Esophagus muscularis mucosa (tissue), 3 donors: Measurements from ENCODE around the gene CCDC194.

Source experiments
- POLR2A ChIP-seq: fragments of 450-650 bp; IDR thresholded peaks from one replicate; pipeline ENCODE4 v1.6.1; 2017; ENCODE audit warnings: antibody characterized with exemption, moderate library complexity, mild to moderate bottlenecking, low read depth
- TF ChIP-seq, protein P1 (sequence below), 3 experiments: fragments of 200-600 bp in 2 of 3; fragments of 450-650 bp in 1 of 3; sonication (generic) in 2 of 3; IDR thresholded peaks; one replicate each; pipeline ENCODE4 v1.5.1; 2017 to 2019; ENCODE audit warnings: antibody characterized with exemption in 3 of 3, mild to moderate bottlenecking in 2 of 3, moderate library complexity in 1 of 3

- TF ChIP-seq POLR2A: no peak
- TF ChIP-seq, protein P1, sequence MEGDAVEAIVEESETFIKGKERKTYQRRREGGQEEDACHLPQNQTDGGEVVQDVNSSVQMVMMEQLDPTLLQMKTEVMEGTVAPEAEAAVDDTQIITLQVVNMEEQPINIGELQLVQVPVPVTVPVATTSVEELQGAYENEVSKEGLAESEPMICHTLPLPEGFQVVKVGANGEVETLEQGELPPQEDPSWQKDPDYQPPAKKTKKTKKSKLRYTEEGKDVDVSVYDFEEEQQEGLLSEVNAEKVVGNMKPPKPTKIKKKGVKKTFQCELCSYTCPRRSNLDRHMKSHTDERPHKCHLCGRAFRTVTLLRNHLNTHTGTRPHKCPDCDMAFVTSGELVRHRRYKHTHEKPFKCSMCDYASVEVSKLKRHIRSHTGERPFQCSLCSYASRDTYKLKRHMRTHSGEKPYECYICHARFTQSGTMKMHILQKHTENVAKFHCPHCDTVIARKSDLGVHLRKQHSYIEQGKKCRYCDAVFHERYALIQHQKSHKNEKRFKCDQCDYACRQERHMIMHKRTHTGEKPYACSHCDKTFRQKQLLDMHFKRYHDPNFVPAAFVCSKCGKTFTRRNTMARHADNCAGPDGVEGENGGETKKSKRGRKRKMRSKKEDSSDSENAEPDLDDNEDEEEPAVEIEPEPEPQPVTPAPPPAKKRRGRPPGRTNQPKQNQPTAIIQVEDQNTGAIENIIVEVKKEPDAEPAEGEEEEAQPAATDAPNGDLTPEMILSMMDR (IDR thresholded peaks at IDR 0.05): no peak
Measured at GRCh38 chr19:17402982-17403855, 9.2 kb upstream of the CCDC194 start.
